ENCODE measurements around the gene OCA2.

Gene OCA2

GRCh38 chr15:28026764-28027713, 72.1 kb downstream of the OCA2 start:
- no peak overlapping the region for H3K4me3 ChIP-seq (ENCODE audit: low read depth, low read length)
- TF ChIP-seq CTCF (IDR thresholded peaks at IDR 0.05; ENCODE audit: low read depth, low read length) (no peak), POLR2A (IDR thresholded peaks at IDR 0.05; ENCODE audit: extremely low read depth, insufficient read length) (no peak), MYC (IDR thresholded peaks at IDR 0.05; ENCODE audit: low read depth, low read length) (no peak), MAX (IDR thresholded peaks at IDR 0.05; ENCODE audit: low read depth, low read length) (no peak)

GRCh38 chr15:28026221-28026620, 72.9 kb downstream of the OCA2 start:
- TF ChIP-seq CTCF (IDR thresholded peaks at IDR 0.05; ENCODE audit: low read depth, low read length): no peak
- TF ChIP-seq POLR2A (IDR thresholded peaks at IDR 0.05; ENCODE audit: extremely low read depth, insufficient read length): no peak
- TF ChIP-seq MAX (IDR thresholded peaks at IDR 0.05; ENCODE audit: low read depth, low read length): no peak
- no peak for TF ChIP-seq MYC (IDR thresholded peaks at IDR 0.05; ENCODE audit: low read depth, low read length)
- no peak overlapping the region for H3K4me3 ChIP-seq (ENCODE audit: low read depth, low read length)
- DNase-seq (ENCODE audit: low read depth): no peak

More at GRCh38 chr15:28026764-28027713, 72.1 kb downstream of the OCA2 start:
- no peak for DNase-seq (ENCODE audit: low read depth)

- no peak overlapping the region for H3K4me3 ChIP-seq (ENCODE audit: low read depth, low read length)
- DNase-seq (ENCODE audit: low read depth): no peak
- no peak for TF ChIP-seq CTCF (IDR thresholded peaks at IDR 0.05; ENCODE audit: low read depth, low read length)
- no peak for TF ChIP-seq MAX (IDR thresholded peaks at IDR 0.05; ENCODE audit: low read depth, low read length)
- no peak for TF ChIP-seq MYC (IDR thresholded peaks at IDR 0.05; ENCODE audit: low read depth, low read length)
- no peak for TF ChIP-seq POLR2A (IDR thresholded peaks at IDR 0.05; ENCODE audit: extremely low read depth, insufficient read length)
These were observed 73.7 kb downstream of the OCA2 start for GRCh38 chr15:28025413-28025812.

- no peak for TF ChIP-seq MAX (IDR thresholded peaks at IDR 0.05; ENCODE audit: low read depth, low read length)
- no peak for TF ChIP-seq CTCF (IDR thresholded peaks at IDR 0.05; ENCODE audit: low read depth, low read length)
- TF ChIP-seq MYC (IDR thresholded peaks at IDR 0.05; ENCODE audit: low read depth, low read length): no peak
- TF ChIP-seq POLR2A (IDR thresholded peaks at IDR 0.05; ENCODE audit: extremely low read depth, insufficient read length): no peak
- DNase-seq (ENCODE audit: low read depth): no peak
- no peak overlapping the region for H3K4me3 ChIP-seq (ENCODE audit: low read depth, low read length)
These were observed 74.2 kb downstream of the OCA2 start for GRCh38 chr15:28024889-28025250.

- no peak for DNase-seq (ENCODE audit: low read depth)
- H3K4me3 ChIP-seq (ENCODE audit: low read depth, low read length): no peak overlapping the region
These were observed 74.9 kb downstream of the OCA2 start for GRCh38 chr15:28023933-28024888.

More at GRCh38 chr15:28023933-28024888, 74.9 kb downstream of the OCA2 start:
- TF ChIP-seq MAX (IDR thresholded peaks at IDR 0.05; ENCODE audit: low read depth, low read length) (no peak), POLR2A (IDR thresholded peaks at IDR 0.05; ENCODE audit: extremely low read depth, insufficient read length) (no peak), MYC (IDR thresholded peaks at IDR 0.05; ENCODE audit: low read depth, low read length) (no peak), CTCF (IDR thresholded peaks at IDR 0.05; ENCODE audit: low read depth, low read length) (no peak)

All from NB4 (cell line).